ENCODE results near the gene RASGRP2.

DNA sequence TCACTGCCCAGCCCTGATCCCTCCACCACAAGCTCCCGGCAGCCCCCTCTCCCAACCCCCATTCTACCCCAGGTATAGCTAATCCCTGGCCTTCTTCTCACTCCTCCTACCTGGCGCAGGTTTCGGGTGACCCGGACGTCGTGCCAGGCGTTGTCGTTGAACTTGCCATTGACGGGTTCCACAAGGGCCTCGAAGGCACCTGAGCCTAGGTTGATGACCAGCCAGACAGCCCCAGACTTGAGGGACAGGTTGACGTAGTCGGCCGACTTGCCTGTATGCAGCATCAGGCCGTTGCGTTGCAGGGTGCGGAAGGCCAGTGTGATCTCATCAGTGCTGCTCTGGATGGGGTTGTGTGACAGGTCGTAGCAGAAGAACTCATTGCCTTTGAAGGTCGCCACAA is 58.4 kb downstream of the RASGRP2 start:
- TF ChIP-seq, protein P1, sequence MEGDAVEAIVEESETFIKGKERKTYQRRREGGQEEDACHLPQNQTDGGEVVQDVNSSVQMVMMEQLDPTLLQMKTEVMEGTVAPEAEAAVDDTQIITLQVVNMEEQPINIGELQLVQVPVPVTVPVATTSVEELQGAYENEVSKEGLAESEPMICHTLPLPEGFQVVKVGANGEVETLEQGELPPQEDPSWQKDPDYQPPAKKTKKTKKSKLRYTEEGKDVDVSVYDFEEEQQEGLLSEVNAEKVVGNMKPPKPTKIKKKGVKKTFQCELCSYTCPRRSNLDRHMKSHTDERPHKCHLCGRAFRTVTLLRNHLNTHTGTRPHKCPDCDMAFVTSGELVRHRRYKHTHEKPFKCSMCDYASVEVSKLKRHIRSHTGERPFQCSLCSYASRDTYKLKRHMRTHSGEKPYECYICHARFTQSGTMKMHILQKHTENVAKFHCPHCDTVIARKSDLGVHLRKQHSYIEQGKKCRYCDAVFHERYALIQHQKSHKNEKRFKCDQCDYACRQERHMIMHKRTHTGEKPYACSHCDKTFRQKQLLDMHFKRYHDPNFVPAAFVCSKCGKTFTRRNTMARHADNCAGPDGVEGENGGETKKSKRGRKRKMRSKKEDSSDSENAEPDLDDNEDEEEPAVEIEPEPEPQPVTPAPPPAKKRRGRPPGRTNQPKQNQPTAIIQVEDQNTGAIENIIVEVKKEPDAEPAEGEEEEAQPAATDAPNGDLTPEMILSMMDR (conservative IDR thresholded peaks at IDR 0.05) = no peak
- TF ChIP-seq ZFX (IDR thresholded peaks at IDR 0.05) = no peak

Data from C4-2B (cell line).